ENCODE measurements around the gene HLA-DRB1.

DNA sequence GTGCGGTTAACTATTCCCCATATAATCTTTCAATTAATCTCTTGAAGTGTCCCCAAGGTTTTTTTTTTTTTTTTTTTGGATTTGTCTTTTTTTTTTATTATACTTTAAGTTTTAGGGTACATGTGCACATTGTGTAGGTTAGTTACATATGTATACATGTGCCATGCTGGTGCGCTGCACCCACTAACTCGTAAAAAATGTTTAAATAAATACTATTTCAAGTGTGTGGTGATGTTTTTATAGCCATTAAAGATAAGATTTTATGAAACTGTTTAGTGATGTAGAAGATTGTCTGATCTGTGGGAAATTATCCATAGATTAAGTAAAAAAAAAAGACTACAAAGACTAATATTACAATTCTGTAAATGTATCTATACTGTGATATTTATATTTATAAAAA, 34.9 kb upstream of the HLA-DRB1 start:
- TF ChIP-seq YY1 (IDR thresholded peaks at IDR 0.05; ENCODE audit: insufficient read depth, insufficient read length) (no peak), ZNF274 (IDR thresholded peaks at IDR 0.05; ENCODE audit: low read depth, low read length) (no peak), SUZ12 (IDR thresholded peaks at IDR 0.05; ENCODE audit: extremely low read depth, insufficient read depth, insufficient read length) (no peak)
